Subcutaneous abdominal adipose tissue (tissue), 5 donors: ENCODE data around the gene SYT3.
"Not testable (repeated sequence)": the region's sequence is repeated elsewhere in the genome, so short reads cannot be mapped to it uniquely, and the experiment has no call there.

Experiments
- H3K27ac ChIP-seq: one replicate; pipeline ENCODE4 v1.7.0; 2013; ENCODE audit warnings: low read depth, mild to moderate bottlenecking, inconsistent platforms, low read length, moderate library complexity
- H3K27me3 ChIP-seq, 5 donors: one replicate each; pipeline ENCODE4 v1.7.0; 2013; ENCODE audit warnings: low read length in 5 of 5, inconsistent platforms in 1 of 5; ENCODE audit not compliant: control insufficient read depth in 5 of 5, insufficient read depth in 4 of 5
- H3K36me3 ChIP-seq, 5 donors: one replicate each; pipeline ENCODE4 v1.7.0; 2013; ENCODE audit warnings: low read length in 5 of 5; ENCODE audit not compliant: control insufficient read depth in 5 of 5, insufficient read depth in 5 of 5
- H3K4me1 ChIP-seq, 5 donors: one replicate each; pipeline ENCODE4 v1.7.0; 2013; ENCODE audit warnings: low read length in 5 of 5, mild to moderate bottlenecking in 3 of 5, moderate library complexity in 1 of 5; ENCODE audit not compliant: control insufficient read depth in 5 of 5, insufficient read depth in 5 of 5
- H3K4me3 ChIP-seq, 5 donors: one replicate each; pipeline ENCODE4 v1.7.0; 2013; ENCODE audit warnings: low read length in 5 of 5, low read depth in 1 of 5
- H3K9ac ChIP-seq, 5 donors: one replicate each; pipeline ENCODE4 v1.7.0; 2013; ENCODE audit warnings: low read length in 5 of 5, mild to moderate bottlenecking in 4 of 5, moderate library complexity in 3 of 5
- H3K9me3 ChIP-seq, 5 donors: one replicate each; pipeline ENCODE4 v1.7.0; 2013; ENCODE audit warnings: low read length in 5 of 5; ENCODE audit not compliant: control insufficient read depth in 5 of 5
- donor health status: healthy.
- donor health status: healthy.
- donor health status: healthy.
- donor health status: healthy.
- donor health status: healthy.

SYT3 gene

GRCh38 chr19:50604264-50605073, 35.2 kb downstream of the SYT3 start:
- H3K27me3 ChIP-seq: peaks cover 6 to 22% (median 18%) of the 10 kb centered on the region in 5 donors
- H3K27ac ChIP-seq, H3K36me3 ChIP-seq, H3K4me3 ChIP-seq, H3K9ac ChIP-seq, H3K4me1 ChIP-seq, H3K9me3 ChIP-seq: not testable (repeated sequence)

GRCh38 chr19:50602935-50603334, 36.7 kb downstream of the SYT3 start:
- H3K27ac ChIP-seq: no peak overlapping the region
- H3K4me3 ChIP-seq: no peak overlapping the region
- peaks cover 0 to 4% (median 0%) of the 10 kb centered on the region in 5 donors for H3K9me3 ChIP-seq
- peaks cover 6 to 22% (median 18%) of the 10 kb centered on the region in 5 donors for H3K27me3 ChIP-seq
- H3K9ac ChIP-seq: no peak overlapping the region
- no peaks in the 10 kb centered on the region for H3K36me3 ChIP-seq
- peaks cover 0 to 4% (median 0%) of the 10 kb centered on the region in 5 donors for H3K4me1 ChIP-seq

DNA sequence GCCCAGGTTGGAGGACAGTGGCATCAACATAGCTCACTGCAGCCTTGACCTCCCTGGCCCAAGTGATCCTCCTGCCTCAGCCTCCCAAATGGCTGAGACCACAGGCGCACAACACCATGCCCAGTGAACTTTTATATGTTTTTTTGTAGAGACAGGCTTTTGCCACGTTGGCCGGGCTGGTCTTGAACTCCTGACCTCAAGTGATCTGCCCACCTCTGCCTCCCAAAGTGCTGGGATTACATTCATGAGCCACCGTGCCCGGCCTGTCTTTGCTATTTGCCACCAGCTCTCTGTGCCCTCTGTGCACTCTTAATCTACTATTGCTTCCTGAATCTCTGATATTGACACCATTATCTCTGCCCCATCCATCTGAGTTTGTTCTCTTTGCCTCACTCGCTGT, 37.2 kb downstream of the SYT3 start:
- peaks cover 0 to 3% (median 0%) of the 10 kb centered on the region in 5 donors for H3K9me3 ChIP-seq
- H3K27ac ChIP-seq: no peak overlapping the region
- no peak overlapping the region for H3K9ac ChIP-seq
- no peaks in the 10 kb centered on the region for H3K36me3 ChIP-seq
- H3K4me1 ChIP-seq: no peaks in the 10 kb centered on the region
- H3K4me3 ChIP-seq: no peak overlapping the region
- H3K27me3 ChIP-seq: peaks cover 6 to 22% (median 17%) of the 10 kb centered on the region in 5 donors

GRCh38 chr19:50602089-50602422, 37.6 kb downstream of the SYT3 start:
- Histone ChIP-seq H3K27me3 (peaks cover 6 to 18% (median 13%) of the 10 kb centered on the region in 5 donors), H3K4me3 (no peak overlapping the region), H3K27ac (no peak overlapping the region), H3K9ac (no peak overlapping the region), H3K9me3 (no peaks in the 10 kb centered on the region), H3K4me1 (no peaks in the 10 kb centered on the region), H3K36me3 (no peaks in the 10 kb centered on the region)

DNA sequence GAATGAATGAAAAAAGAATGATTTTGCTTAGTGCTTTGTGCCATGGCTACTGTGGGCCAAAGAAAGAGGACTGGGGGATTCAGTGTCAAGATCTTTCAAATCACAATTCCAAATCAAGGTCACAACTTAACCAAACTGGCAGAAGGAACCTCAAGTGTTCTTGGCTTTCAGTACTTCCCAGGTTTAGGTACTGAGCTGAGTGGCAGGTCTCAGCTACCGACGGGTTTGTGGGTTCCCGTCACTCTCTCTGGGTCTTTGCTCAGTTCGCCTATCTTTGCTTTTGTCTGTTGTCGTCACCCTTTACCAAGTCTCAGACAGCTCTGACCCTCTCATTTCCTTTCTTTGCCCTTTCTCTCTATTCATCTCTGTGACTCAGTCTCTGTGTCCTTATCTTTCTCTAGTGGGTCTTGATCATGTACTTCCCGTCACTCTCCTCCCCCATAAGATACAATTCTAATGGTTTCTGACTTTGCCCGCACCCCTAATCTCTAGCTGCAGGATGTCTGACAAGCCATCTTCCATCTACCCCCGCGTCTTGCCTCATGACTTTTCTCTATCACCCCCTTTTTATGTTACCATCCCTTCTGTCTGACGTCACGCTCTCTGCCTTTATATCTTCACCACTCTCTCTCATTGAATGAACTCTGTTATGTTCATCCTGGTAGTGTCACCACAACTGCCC, 38.1 kb downstream of the SYT3 start:
- H3K9ac ChIP-seq: no peak overlapping the region
- peaks cover 6 to 16% (median 11%) of the 10 kb centered on the region in 5 donors for H3K27me3 ChIP-seq
- H3K4me3 ChIP-seq: no peak overlapping the region
- H3K9me3 ChIP-seq: no peaks in the 10 kb centered on the region
- H3K36me3 ChIP-seq: no peaks in the 10 kb centered on the region
- H3K27ac ChIP-seq: no peak overlapping the region
- H3K4me1 ChIP-seq: no peaks in the 10 kb centered on the region

- Histone ChIP-seq H3K27ac (no peak overlapping the region), H3K4me3 (no peak overlapping the region), H3K9ac (no peak overlapping the region), H3K36me3 (no peaks in the 10 kb centered on the region), H3K4me1 (no peaks in the 10 kb centered on the region), H3K9me3 (no peaks in the 10 kb centered on the region), H3K27me3 (peaks cover 5 to 12% (median 11%) of the 10 kb centered on the region in 5 donors)
These were observed 40.3 kb downstream of the SYT3 start for GRCh38 chr19:50599427-50599826.

GRCh38 chr19:50590191-50590590, 49.5 kb downstream of the SYT3 start:
- no peak overlapping the region for H3K9ac ChIP-seq
- no peak overlapping the region for H3K4me3 ChIP-seq
- no peaks in the 10 kb centered on the region for H3K4me1 ChIP-seq
- no peaks in the 10 kb centered on the region for H3K36me3 ChIP-seq
- peaks cover 0 to 7% (median 0%) of the 10 kb centered on the region in 5 donors for H3K27me3 ChIP-seq
- H3K9me3 ChIP-seq: no peaks in the 10 kb centered on the region
- H3K27ac ChIP-seq: no peak overlapping the region

DNA sequence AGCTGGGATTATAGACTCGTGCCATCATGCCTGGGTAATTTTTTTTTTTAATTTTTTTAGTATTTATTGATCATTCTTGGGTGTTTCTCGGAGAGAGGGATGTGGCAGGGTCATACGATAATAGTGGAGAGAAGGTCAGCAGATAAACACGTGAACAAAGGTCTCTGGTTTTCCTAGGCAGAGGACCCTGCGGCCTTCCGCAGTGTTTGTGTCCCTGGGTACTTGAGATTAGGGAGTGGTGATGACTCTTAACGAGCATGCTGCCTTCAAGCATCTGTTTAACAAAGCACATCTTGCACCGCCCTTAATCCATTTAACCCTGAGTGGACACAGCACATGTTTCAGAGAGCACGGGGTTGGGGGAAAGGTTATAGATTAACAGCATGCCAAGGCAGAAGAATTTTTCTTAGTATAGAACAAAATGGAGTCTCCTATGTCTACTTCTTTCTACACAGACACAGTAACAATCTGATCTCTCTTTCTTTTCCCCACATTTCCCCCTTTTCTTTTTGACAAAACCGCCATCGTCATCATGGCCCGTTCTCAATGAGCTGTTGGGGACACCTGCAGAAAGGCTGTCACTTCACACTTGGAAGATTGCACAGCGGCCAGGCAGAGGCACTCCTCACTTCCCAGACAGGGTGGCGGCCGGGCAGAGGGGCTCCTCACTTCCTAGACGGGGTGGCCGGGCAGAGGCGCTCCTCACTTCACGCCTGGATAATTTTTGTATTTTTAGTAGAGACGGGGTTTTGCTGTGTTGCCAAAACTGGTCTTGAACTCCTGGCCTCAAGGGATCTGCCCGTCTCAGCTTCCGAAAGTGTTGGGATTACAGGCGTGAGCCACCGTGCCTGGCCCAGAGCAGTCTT, 57.7 kb downstream of the SYT3 start:
- H3K9me3 ChIP-seq, H3K27ac ChIP-seq, H3K27me3 ChIP-seq, H3K36me3 ChIP-seq, H3K4me1 ChIP-seq, H3K9ac ChIP-seq, H3K4me3 ChIP-seq: not testable (repeated sequence)

- no peak overlapping the region for H3K4me3 ChIP-seq
- H3K4me1 ChIP-seq: no peaks in the 10 kb centered on the region
- no peaks in the 10 kb centered on the region for H3K36me3 ChIP-seq
- no peak overlapping the region for H3K27ac ChIP-seq
- H3K27me3 ChIP-seq: peaks cover 0 to 6% (median 0%) of the 10 kb centered on the region in 5 donors
- no peak overlapping the region for H3K9ac ChIP-seq
- H3K9me3 ChIP-seq: no peaks in the 10 kb centered on the region
These were observed 58.6 kb downstream of the SYT3 start for GRCh38 chr19:50580970-50581634.
